Smooth muscle cell of the coronary artery (primary cell): ENCODE data around the gene AMBRA1. TPM values are rescaled to one million over a fixed set of nuclear protein-coding genes. Genes with fewer than 3 reads are reported as not detected.

Experiments used
- total RNA-seq: library from RNA; depleted of rRNA; stranded (reverse); fragments of >200 nt; gene quantifications from 2 replicates; pipeline ENCODE4 v1.2.3, GENCODE V29; 2014; ENCODE audit warnings: low replicate concordance

AMBRA1 gene
- total RNA-seq, result 13.2 and 32.5 TPM in 2 replicates

GRCh38 chr11:46593550-46594373 is at the start of gene AMBRA1:
TSS of gene AMBRA1 (minus strand) at chr11:46594023. CDS start at chr11:46548380, 45,643 bp downstream.

GRCh38 chr11:46617134-46617971 is 23.5 kb upstream of the AMBRA1 start, which contains the start of the genes ATG13 and HARBI1:
TSS of gene ATG13 (plus strand) at chr11:46617553. CDS start at chr11:46644292, 26,739 bp downstream.
TSS of gene HARBI1 (minus strand) at chr11:46617227. CDS start at chr11:46616237, 990 bp downstream.

GRCh38 chr11:46391578-46392420 is 202.0 kb downstream of the AMBRA1 start, which contains the start of gene CHRM4:
TSS of gene CHRM4 (minus strand) at chr11:46391776. CDS start at chr11:46386557, 5,219 bp downstream.

GRCh38 chr11:46381048-46381818 is 212.6 kb downstream of the AMBRA1 start, which contains the start of gene MDK:
TSS of gene MDK (plus strand) at chr11:46381669. CDS start at chr11:46382058, 389 bp downstream.

GRCh38 chr11:46346886-46347636 is 246.8 kb downstream of the AMBRA1 start, which contains the start of gene DGKZ:
TSS of gene DGKZ (plus strand) at chr11:46347463. CDS start at chr11:46347660, 197 bp downstream.

Other genes starting within 250 kb of the AMBRA1 start
- gene DGKZ, start 246.6 kb downstream of the AMBRA1 start, total RNA-seq, result 30.0 and 30.7 TPM in 2 replicates
- gene MDK, start 212.4 kb downstream of the AMBRA1 start, total RNA-seq, result 6.9 and 60.1 TPM in 2 replicates
- 0.08 TPM in 1 of 2 replicates, not detected in the other for gene CHRM4, start 202.2 kb downstream of the AMBRA1 start, total RNA-seq
- 3.2 and 6.9 TPM in 2 replicates for gene HARBI1, start 23.2 kb upstream of the AMBRA1 start, total RNA-seq
- gene ATG13, start 23.5 kb upstream of the AMBRA1 start, total RNA-seq, result 35.5 and 82.1 TPM in 2 replicates
- 27.3 and 37.2 TPM in 2 replicates for gene ARHGAP1, start 106.6 kb upstream of the AMBRA1 start, total RNA-seq
- 5.7 and 6.2 TPM in 2 replicates for gene ZNF408, start 107.0 kb upstream of the AMBRA1 start, total RNA-seq
- 0.08 TPM in 1 of 2 replicates, not detected in the other for gene F2, start 125.2 kb upstream of the AMBRA1 start, total RNA-seq